ENCODE measurements around the gene CCDC33.

DNA sequence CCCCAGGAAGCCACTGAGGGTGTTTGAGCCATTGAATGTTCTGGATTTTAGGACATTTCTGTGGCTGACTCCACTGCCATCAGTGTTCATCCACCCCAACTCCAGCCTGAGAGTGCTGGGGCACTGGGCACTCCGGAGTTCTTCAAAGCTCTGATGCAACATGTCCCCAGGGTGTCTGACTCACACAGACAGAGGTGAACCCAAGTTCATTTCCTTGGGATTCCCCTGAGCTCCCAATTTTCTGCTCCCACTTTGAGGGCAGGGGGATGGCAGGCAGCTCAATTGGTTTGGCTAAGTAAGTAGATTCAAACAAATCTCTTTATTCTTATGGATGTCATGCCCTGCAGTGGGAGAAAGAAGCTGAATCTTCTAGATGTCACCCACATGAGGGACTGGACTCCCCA lies 35.7 kb upstream of the CCDC33 start:
- TF ChIP-seq CTCF (IDR thresholded peaks at IDR 0.05; ENCODE audit: insufficient read depth, low read length, poor library complexity, severe bottlenecking) (no peak), EZH2phosphoT487 (conservative IDR thresholded peaks at IDR 0.05; ENCODE audit: low read length) (no peak)

Measured in SU-DHL-6 (cell line).